ENCODE results near the gene TIMM23.

DNA sequence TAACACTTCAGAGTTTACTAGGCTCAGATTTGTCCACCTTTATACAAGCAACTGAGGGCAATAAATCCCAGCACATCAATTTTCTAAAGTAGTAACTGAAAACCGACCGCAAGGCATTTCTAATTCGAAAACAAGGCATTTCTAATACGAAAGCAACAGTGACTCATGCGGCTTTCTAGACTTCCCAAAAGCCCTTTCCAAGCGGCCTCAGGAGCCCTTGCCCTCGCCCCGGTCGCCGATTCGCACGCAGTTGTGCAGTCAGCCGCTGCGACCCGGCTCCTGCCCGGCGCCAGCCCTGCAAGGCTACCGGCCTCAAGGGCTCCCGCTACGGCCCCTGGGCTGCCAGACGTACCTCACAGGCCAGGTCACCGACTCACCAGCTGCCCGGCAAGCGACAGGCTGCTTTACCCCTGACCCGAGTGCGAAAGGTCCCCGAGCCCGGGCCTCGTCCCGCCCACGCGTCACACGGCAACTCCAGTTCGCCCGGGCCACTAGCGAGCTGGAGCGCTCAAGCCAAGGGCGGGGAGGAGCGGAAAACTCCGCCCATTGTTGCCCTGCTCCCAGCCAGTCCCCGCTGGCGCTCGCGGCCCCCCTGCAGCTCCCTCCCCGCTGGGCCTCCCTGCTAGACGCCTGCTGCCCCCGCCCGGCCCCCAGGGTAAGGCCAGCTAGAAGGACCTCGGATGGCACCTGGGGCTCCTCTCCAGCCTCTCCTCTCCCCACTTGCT, 50.9 kb downstream of the TIMM23 start:
- TF ChIP-seq, protein P1, sequence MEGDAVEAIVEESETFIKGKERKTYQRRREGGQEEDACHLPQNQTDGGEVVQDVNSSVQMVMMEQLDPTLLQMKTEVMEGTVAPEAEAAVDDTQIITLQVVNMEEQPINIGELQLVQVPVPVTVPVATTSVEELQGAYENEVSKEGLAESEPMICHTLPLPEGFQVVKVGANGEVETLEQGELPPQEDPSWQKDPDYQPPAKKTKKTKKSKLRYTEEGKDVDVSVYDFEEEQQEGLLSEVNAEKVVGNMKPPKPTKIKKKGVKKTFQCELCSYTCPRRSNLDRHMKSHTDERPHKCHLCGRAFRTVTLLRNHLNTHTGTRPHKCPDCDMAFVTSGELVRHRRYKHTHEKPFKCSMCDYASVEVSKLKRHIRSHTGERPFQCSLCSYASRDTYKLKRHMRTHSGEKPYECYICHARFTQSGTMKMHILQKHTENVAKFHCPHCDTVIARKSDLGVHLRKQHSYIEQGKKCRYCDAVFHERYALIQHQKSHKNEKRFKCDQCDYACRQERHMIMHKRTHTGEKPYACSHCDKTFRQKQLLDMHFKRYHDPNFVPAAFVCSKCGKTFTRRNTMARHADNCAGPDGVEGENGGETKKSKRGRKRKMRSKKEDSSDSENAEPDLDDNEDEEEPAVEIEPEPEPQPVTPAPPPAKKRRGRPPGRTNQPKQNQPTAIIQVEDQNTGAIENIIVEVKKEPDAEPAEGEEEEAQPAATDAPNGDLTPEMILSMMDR (conservative IDR thresholded peaks at IDR 0.05 in 1 of 2, IDR thresholded peaks at IDR 0.05 in 1 of 2; ENCODE audit: extremely low read depth in 1 of 2, insufficient read depth in 1 of 2, low read depth in 1 of 2, low read length in 2 of 2) = no peak
- TF ChIP-seq EZH2 (IDR thresholded peaks at IDR 0.05; ENCODE audit: borderline replicate concordance, low read length) = no peak

Data from mammary epithelial cell (primary cell).